Psoas muscle (tissue), 8 donors: ENCODE measurements around the gene RNASE7. TPM values are rescaled to one million over a fixed set of nuclear protein-coding genes. Genes with fewer than 3 reads are reported as not detected.
A peak's percentile ranks its signal among the peaks of the same experiment; 100 is the strongest.

Experiments
- ATAC-seq, 4 donors: fragments of 200-7000 bp; cut with Tn5 transposase; one replicate each; pipeline ENCODE4 v1.9.1; 2020; ENCODE audit warnings: moderate library complexity in 3 of 4, mild to moderate bottlenecking in 2 of 4
- DNase-seq, 2 donors: peaks; one replicate each; pipeline ENCODE4 v3.0.0-alpha.2; 2020
- H3K27ac ChIP-seq: fragments of 200-600 bp; one replicate; pipeline ENCODE4 v1.8.0; 2022
- H3K27me3 ChIP-seq, 3 donors: fragments of 200-600 bp in 1 of 3; one replicate each; pipeline versions ENCODE4 v1.6.1 to v1.8.0; 2013 to 2022; ENCODE audit warnings: low read length in 2 of 3, mild to moderate bottlenecking in 2 of 3, moderate library complexity in 1 of 3; ENCODE audit not compliant: insufficient read depth in 3 of 3
- H3K36me3 ChIP-seq, 2 donors: fragments of 200-600 bp in 1 of 2; one replicate each; pipeline versions ENCODE4 v1.6.1 to v1.8.0; 2013 to 2022; ENCODE audit warnings: low read depth in 1 of 2, mild to moderate bottlenecking in 1 of 2, moderate library complexity in 1 of 2; ENCODE audit not compliant: insufficient read depth in 1 of 2
- H3K4me1 ChIP-seq: fragments of 200-600 bp; one replicate; pipeline ENCODE4 v1.8.0; 2022
- H3K4me3 ChIP-seq: fragments of 200-600 bp; one replicate; pipeline ENCODE4 v1.8.0; 2022; ENCODE audit warnings: mild to moderate bottlenecking
- H3K9me3 ChIP-seq: fragments of 200-600 bp; one replicate; pipeline ENCODE4 v1.8.0; 2022
- CTCF ChIP-seq: fragments of 200-600 bp; IDR thresholded peaks from one replicate; pipeline ENCODE4 v1.8.0; 2022; ENCODE audit warnings: antibody characterized with exemption
- WGBS, 3 donors: extraction: QIAGEN DNeasy Blood & Tissue Kit; methylation state at CpG; one replicate each; pipeline versions ENCODE4 v1.1.6 to v1.1.7; 2013; 5-methylcytosine and 5-hydroxymethylcytosine counted together
- intact Hi-C, 2 donors: fragments of 100-400 bp; cut with DNase I; formaldehyde crosslinking; loops; one replicate each; pipeline versions ENCODE4 v1.11.0 to v1.14.2; 2022
- long read RNA-seq, 2 donors: library from polyadenylated mRNA; unstranded; transcript quantifications; one replicate each; pipeline ENCODE4 v2.0.0, GENCODE V29; 2021
- polyA plus RNA-seq, 3 donors: library from polyadenylated mRNA; stranded (reverse); fragments of 200-250 nt; gene quantifications; one replicate each; pipeline ENCODE4 v1.2.3, GENCODE V29; 2013
- total RNA-seq, 4 donors: library from RNA; stranded (reverse); fragmentation: NEBNext Ultra II Directional in 2 of 4; extraction: Animal tissue kit (Norgen Biotek cat#: 25700) in 2 of 4; gene quantifications; one replicate each; pipeline versions ENCODE4 v1.2.1 to v1.2.4, GENCODE V29; 2021 to 2023
- donor health status: healthy with polysubstance abuse.
- donor health status: DM: no; HTN: no; CAD: no; lungs with moderate emphysema.
- donor health status: Bipolar disorder and iron deficiency.
- donor health status: healthy.
- donor health status: DM: yes; HTN: yes; CAD: no.
- donor health status: DM: no; HTN: no; CAD: no.
- donor health status: DM: no; HTN: no; CAD: no.
- donor health status: DM: yes; HTN: yes; CAD: no.

RNASE7 gene
- under 1 TPM; 0.15 to 0.43 (median 0.28) TPM for total RNA-seq
- 1 to 10 TPM in 1 of 3 donors, under 1 TPM in 1, not detected in 1; 0.73 to 1.9 TPM for polyA plus RNA-seq
- long read RNA-seq, donor 1: 0 reads
- long read RNA-seq, donor 2: 0 reads

GRCh38 chr14:21041676-21042433, at the start of gene RNASE7:
Gene RNASE7 (plus strand): TSS chr14:21042362. CDS start chr14:21042993, 631 bp downstream.
- Histone ChIP-seq H3K4me3 (no peak within 1 kb of the TSS), H3K4me1 (peaks cover 75% of the 10 kb centered on the region)
- ATAC-seq: peak; percentile 39 to 57 (median 50)

GRCh38 chr14:20996521-20996920, 45.6 kb upstream of the RNASE7 start:
- Histone ChIP-seq H3K27me3 (no peaks in the 10 kb centered on the region), H3K4me1 (peaks cover 1% of the 10 kb centered on the region), H3K36me3 (peaks cover 26 to 62% of the 10 kb centered on the region in 2 donors), H3K4me3 (no peak overlapping the region), H3K9me3 (no peaks in the 10 kb centered on the region), H3K27ac (no peak overlapping the region)
- DNase-seq: no peak
- 80 to 85% (median 83%) methylated on average over 14 of the region's 14 CpGs for WGBS, 3 donors
- ATAC-seq: no peak
- intact Hi-C loops: no loop called here
- no peak for TF ChIP-seq CTCF

More at GRCh38 chr14:21041676-21042433, at the start of gene RNASE7:
- Histone ChIP-seq H3K36me3 (no peaks in the 10 kb centered on the region), H3K9me3 (no peaks in the 10 kb centered on the region), H3K27ac (peak within 1 kb of the TSS; percentile 73), H3K27me3 (no peaks in the 10 kb centered on the region)
- TF ChIP-seq CTCF: no peak
- peak; percentile 59 to 83 for DNase-seq
- WGBS, 3 donors: 68 to 73% (median 69%) methylated on average over 11 of the region's 11 CpGs
- intact Hi-C loops: loop anchor here (5.0 kb wide), 2 partner anchors 185 to 345 kb away; no protein-coding TSS in a partner anchor

GRCh38 chr14:20997115-20997514, 45.0 kb upstream of the RNASE7 start:
- Histone ChIP-seq H3K36me3 (peaks cover 26 to 56% of the 10 kb centered on the region in 2 donors), H3K4me1 (no peaks in the 10 kb centered on the region), H3K4me3 (no peak overlapping the region), H3K9me3 (no peaks in the 10 kb centered on the region), H3K27me3 (no peaks in the 10 kb centered on the region), H3K27ac (no peak overlapping the region)
- DNase-seq: no peak
- WGBS, 3 donors: 57 to 76% (median 62%) methylated on average over 4 of the region's 4 CpGs
- intact Hi-C loops: no loop called here
- no peak for ATAC-seq
- TF ChIP-seq CTCF: no peak

- TF ChIP-seq CTCF: no peak
- H3K4me3 ChIP-seq: no peak overlapping the region
- H3K9me3 ChIP-seq: no peaks in the 10 kb centered on the region
- no peaks in the 10 kb centered on the region for H3K4me1 ChIP-seq
- ATAC-seq: no peak
- DNase-seq: no peak
- H3K27me3 ChIP-seq: no peaks in the 10 kb centered on the region
- H3K36me3 ChIP-seq: peaks cover 24 to 52% of the 10 kb centered on the region in 2 donors
- H3K27ac ChIP-seq: no peak overlapping the region
- intact Hi-C loops: no loop called here
- WGBS, 3 donors: 78 to 83% (median 82%) methylated on average over 6 of the region's 6 CpGs
These were observed 44.6 kb upstream of the RNASE7 start for GRCh38 chr14:20997564-20997963.
